HepG2 (cell line): ENCODE data around the gene STOML2. TPM values are rescaled to one million over a fixed set of nuclear protein-coding genes. Genes with fewer than 3 reads are reported as not detected.

Experiments
- CHD2 ChIP-seq: IDR thresholded peaks from 2 replicates; pipeline ENCODE4 v1.6.1; 2011; ENCODE audit warnings: low read depth, low read length, improper control_type of control experiment
- DNMT1 ChIP-seq: sonication (generic); formaldehyde crosslinking; IDR thresholded peaks from 2 replicates; pipeline ENCODE4 v1.5.1; 2020; ENCODE audit warnings: mild to moderate bottlenecking, missing genetic modification reagents
- KDM1A ChIP-seq: IDR thresholded peaks from 2 replicates; pipeline ENCODE4 v1.6.1; 2016; ENCODE audit warnings: missing compliant biosample characterization
- KLF16 ChIP-seq, 2 experiments: sonication (generic) in 1 of 2; formaldehyde crosslinking in 1 of 2; IDR thresholded peaks; 2 replicates each; pipeline versions ENCODE4 v1.6.1 to v1.8.0; 2016 to 2023; ENCODE audit warnings: missing genetic modification reagents in 2 of 2, missing compliant biosample characterization in 1 of 2
- MATR3 ChIP-seq: sonication (generic); formaldehyde crosslinking; IDR thresholded peaks from 2 replicates; pipeline ENCODE4 v1.4.0; 2020; ENCODE audit warnings: missing genetic modification reagents
- NCOA1 ChIP-seq: sonication (generic); formaldehyde crosslinking; IDR thresholded peaks from 2 replicates; pipeline ENCODE4 v1.9.0; 2021; ENCODE audit warnings: missing genetic modification reagents
- PITX1 ChIP-seq: sonication (generic); formaldehyde crosslinking; IDR thresholded peaks from 2 replicates; pipeline ENCODE4 v1.5.1; 2020; ENCODE audit warnings: mild to moderate bottlenecking, missing genetic modification reagents
- RELA ChIP-seq: sonication (generic); formaldehyde crosslinking; IDR thresholded peaks from 2 replicates; pipeline ENCODE4 v1.4.0; 2020; ENCODE audit warnings: missing genetic modification reagents
- SOX5 ChIP-seq: IDR thresholded peaks from 2 replicates; pipeline ENCODE4 v1.6.1; 2016; ENCODE audit warnings: borderline replicate concordance
- ZBTB1 ChIP-seq: sonication (generic); formaldehyde crosslinking; IDR thresholded peaks from 2 replicates; pipeline ENCODE4 v1.4.0; 2020; ENCODE audit warnings: missing genetic modification reagents, borderline replicate concordance
- ZKSCAN5 ChIP-seq: sonication (generic); formaldehyde crosslinking; IDR thresholded peaks from 2 replicates; pipeline ENCODE4 v1.5.1; 2020; ENCODE audit warnings: mild to moderate bottlenecking, missing genetic modification reagents
- ZNF224 ChIP-seq: sonication (generic); formaldehyde crosslinking; IDR thresholded peaks from 2 replicates; pipeline ENCODE4 v1.5.0; 2020; ENCODE audit warnings: mild to moderate bottlenecking, missing genetic modification reagents
- ZNF33B ChIP-seq: sonication (generic); formaldehyde crosslinking; IDR thresholded peaks from 2 replicates; pipeline ENCODE4 v1.5.1; 2020; ENCODE audit warnings: mild to moderate bottlenecking, missing genetic modification reagents
- ZNF562 ChIP-seq: sonication (generic); formaldehyde crosslinking; IDR thresholded peaks from 2 replicates; pipeline ENCODE4 v1.8.0; 2022; ENCODE audit warnings: missing genetic modification reagents, borderline replicate concordance
- polyA plus RNA-seq, 8 experiments: library from polyadenylated mRNA; depleted of rRNA in 3 of 8; stranded (reverse) in 7 of 8; unstranded in 1 of 8; fragments of >200 nt; fragmentation: Illumina TruSeq in 4 of 8; extraction: Trizol in 4 of 8; gene quantifications; 2 replicates each; pipeline versions ENCODE4 v1.2.1 to v1.2.3, GENCODE V29; 2011 to 2016; ENCODE audit warnings: low read depth in 4 of 8, missing spikeins in 1 of 8, mixed read lengths in 1 of 8; ENCODE audit not compliant: insufficient read depth in 1 of 8
- total RNA-seq, 5 experiments: library from RNA; depleted of rRNA; stranded (reverse); fragments of >200 nt; fragmentation: Illumina TruSeq; extraction: Trizol; gene quantifications; 2 replicates each; pipeline ENCODE4 v1.2.3, GENCODE V29; 2016; ENCODE audit warnings: low read depth in 1 of 5
- TF ChIP-seq, protein P1 (sequence below): sonication (generic); formaldehyde crosslinking; IDR thresholded peaks from 2 replicates; pipeline ENCODE4 v1.5.0; 2020; ENCODE audit warnings: missing genetic modification reagents
- TF ChIP-seq, protein P2 (sequence below): IDR thresholded peaks from 2 replicates; pipeline ENCODE4 v1.6.1; 2016; ENCODE audit warnings: low read depth, control low read depth
- TF ChIP-seq, protein P3 (sequence below): sonication (generic); formaldehyde crosslinking; conservative IDR thresholded peaks from 2 replicates; pipeline ENCODE4 v1.4.0; 2020; ENCODE audit warnings: missing genetic modification reagents
- TF ChIP-seq, protein P4 (sequence below): sonication (generic); formaldehyde crosslinking; IDR thresholded peaks from 2 replicates; pipeline ENCODE4 v1.5.0; 2020; ENCODE audit warnings: mild to moderate bottlenecking, missing genetic modification reagents
- TF ChIP-seq, protein P5 (sequence below): IDR thresholded peaks from 2 replicates; pipeline ENCODE4 v1.6.1; 2016; ENCODE audit warnings: missing biosample characterization, missing genetic modification reagents, low read depth
- TF ChIP-seq, protein P6 (sequence below): IDR thresholded peaks from 2 replicates; pipeline ENCODE4 v1.6.1; 2016

Gene STOML2
- total and polyA plus RNA-seq, 2 of the 13 experiments (the other 11 are each of a cell fraction or from before 2014, with no cell fraction given): 245 to 250 TPM

DNA sequence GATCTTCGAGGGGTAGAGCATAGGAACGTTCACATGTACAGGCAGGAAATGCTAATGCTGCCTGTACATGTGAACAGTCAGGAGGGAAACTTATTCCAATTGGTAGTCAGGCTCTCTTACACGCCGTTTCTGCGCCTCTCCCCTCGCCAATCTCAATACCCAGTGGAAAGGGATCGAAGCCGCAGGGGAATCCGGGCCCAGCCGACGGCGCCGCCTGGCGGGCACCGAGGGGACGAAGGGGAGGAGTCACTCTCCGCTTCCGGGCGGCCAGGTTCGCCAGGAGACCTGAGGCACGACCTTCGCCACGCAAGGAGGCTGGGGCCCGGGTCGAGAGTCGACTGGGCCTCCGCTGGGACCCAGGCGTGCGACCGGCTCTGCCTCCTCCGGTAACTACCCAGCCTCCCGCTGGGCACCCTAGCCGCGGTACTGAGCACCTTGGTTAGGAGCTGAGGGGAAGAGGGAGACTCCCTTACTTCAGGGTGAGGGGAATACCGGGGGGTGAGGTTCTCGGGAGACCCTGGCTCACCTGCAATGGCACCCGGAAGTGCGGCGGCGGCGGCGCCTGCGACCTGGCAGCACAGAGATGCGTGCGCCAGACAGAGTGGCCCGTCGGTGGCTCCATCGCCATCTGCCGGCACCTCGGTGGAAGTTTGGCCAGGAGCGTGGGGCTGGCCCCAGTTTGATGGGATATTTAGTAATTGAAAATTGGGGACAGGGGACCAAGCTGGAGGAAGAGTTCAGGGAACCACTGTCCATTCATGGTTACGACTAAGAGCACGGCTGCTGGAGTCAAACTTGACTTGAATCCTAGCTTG is 6.7 kb downstream of the STOML2 start, which contains the start of gene PIGO (continued):
- TF ChIP-seq, protein P1, sequence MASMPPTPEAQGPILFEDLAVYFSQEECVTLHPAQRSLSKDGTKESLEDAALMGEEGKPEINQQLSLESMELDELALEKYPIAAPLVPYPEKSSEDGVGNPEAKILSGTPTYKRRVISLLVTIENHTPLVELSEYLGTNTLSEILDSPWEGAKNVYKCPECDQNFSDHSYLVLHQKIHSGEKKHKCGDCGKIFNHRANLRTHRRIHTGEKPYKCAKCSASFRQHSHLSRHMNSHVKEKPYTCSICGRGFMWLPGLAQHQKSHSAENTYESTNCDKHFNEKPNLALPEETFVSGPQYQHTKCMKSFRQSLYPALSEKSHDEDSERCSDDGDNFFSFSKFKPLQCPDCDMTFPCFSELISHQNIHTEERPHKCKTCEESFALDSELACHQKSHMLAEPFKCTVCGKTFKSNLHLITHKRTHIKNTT (CRISPR knock-in tag): no peak
- TF ChIP-seq ZNF562 (CRISPR knock-in tag) (no peak), NCOA1 (CRISPR knock-in tag) (no peak; the same call in 1 of the 2 replicates), ZNF33B (peak; percentile 78), KLF16 (CRISPR knock-in tag; IDR thresholded peaks at IDR 0.05) (peak in 1 of 2 experiments; percentile 91; a peak in 2 of 4 replicates), ZBTB1 (CRISPR knock-in tag) (no peak), ZKSCAN5 (CRISPR knock-in tag) (0 out of 2 replicates have a peak, but pooled peaks have one; percentile 55), PITX1 (CRISPR knock-in tag) (peak; percentile 77), SOX5 (CRISPR knock-in tag) (peak; percentile 18; the same call in 1 of the 2 replicates), CHD2 (peak; percentile 61), RELA (CRISPR knock-in tag) (peak; percentile 79; the same call in 1 of the 2 replicates), DNMT1 (CRISPR knock-in tag) (no peak), MATR3 (CRISPR knock-in tag) (no peak), KDM1A (CRISPR knock-in tag) (0 out of 2 replicates have a peak, but pooled peaks have one; percentile 40), ZNF224 (peak; percentile 83; the same call in 1 of the 2 replicates)
- TF ChIP-seq, protein P2, sequence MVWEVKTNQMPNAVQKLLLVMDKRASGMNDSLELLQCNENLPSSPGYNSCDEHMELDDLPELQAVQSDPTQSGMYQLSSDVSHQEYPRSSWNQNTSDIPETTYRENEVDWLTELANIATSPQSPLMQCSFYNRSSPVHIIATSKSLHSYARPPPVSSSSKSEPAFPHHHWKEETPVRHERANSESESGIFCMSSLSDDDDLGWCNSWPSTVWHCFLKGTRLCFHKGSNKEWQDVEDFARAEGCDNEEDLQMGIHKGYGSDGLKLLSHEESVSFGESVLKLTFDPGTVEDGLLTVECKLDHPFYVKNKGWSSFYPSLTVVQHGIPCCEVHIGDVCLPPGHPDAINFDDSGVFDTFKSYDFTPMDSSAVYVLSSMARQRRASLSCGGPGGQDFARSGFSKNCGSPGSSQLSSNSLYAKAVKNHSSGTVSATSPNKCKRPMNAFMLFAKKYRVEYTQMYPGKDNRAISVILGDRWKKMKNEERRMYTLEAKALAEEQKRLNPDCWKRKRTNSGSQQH (CRISPR knock-in tag): peak; percentile 81; the same call in 1 of the 2 replicates
- TF ChIP-seq, protein P3, sequence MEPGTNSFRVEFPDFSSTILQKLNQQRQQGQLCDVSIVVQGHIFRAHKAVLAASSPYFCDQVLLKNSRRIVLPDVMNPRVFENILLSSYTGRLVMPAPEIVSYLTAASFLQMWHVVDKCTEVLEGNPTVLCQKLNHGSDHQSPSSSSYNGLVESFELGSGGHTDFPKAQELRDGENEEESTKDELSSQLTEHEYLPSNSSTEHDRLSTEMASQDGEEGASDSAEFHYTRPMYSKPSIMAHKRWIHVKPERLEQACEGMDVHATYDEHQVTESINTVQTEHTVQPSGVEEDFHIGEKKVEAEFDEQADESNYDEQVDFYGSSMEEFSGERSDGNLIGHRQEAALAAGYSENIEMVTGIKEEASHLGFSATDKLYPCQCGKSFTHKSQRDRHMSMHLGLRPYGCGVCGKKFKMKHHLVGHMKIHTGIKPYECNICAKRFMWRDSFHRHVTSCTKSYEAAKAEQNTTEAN (CRISPR knock-in tag): no peak
- TF ChIP-seq, protein P4, sequence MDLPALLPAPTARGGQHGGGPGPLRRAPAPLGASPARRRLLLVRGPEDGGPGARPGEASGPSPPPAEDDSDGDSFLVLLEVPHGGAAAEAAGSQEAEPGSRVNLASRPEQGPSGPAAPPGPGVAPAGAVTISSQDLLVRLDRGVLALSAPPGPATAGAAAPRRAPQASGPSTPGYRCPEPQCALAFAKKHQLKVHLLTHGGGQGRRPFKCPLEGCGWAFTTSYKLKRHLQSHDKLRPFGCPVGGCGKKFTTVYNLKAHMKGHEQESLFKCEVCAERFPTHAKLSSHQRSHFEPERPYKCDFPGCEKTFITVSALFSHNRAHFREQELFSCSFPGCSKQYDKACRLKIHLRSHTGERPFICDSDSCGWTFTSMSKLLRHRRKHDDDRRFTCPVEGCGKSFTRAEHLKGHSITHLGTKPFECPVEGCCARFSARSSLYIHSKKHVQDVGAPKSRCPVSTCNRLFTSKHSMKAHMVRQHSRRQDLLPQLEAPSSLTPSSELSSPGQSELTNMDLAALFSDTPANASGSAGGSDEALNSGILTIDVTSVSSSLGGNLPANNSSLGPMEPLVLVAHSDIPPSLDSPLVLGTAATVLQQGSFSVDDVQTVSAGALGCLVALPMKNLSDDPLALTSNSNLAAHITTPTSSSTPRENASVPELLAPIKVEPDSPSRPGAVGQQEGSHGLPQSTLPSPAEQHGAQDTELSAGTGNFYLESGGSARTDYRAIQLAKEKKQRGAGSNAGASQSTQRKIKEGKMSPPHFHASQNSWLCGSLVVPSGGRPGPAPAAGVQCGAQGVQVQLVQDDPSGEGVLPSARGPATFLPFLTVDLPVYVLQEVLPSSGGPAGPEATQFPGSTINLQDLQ (CRISPR knock-in tag): peak; percentile 94
- TF ChIP-seq, protein P5, sequence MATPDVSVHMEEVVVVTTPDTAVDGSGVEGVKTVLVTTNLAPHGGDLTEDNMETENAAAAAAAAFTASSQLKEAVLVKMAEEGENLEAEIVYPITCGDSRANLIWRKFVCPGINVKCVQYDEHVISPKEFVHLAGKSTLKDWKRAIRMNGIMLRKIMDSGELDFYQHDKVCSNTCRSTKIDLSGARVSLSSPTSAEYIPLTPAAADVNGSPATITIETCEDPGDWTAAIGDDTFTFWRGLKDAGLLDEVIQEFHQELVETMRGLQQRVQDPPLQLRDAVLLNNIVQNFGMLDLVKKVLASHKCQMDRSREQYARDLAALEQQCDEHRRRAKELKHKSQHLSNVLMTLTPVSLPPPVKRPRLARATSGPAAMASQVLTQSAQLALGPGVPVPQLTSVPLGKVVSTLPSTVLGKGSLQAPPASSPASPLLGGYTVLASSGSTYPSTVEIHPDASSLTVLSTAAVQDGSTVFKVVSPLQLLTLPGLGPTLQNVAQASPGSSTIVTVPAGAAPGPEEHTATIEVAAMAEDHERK (CRISPR knock-in tag): peak; percentile 67
- TF ChIP-seq, protein P6, sequence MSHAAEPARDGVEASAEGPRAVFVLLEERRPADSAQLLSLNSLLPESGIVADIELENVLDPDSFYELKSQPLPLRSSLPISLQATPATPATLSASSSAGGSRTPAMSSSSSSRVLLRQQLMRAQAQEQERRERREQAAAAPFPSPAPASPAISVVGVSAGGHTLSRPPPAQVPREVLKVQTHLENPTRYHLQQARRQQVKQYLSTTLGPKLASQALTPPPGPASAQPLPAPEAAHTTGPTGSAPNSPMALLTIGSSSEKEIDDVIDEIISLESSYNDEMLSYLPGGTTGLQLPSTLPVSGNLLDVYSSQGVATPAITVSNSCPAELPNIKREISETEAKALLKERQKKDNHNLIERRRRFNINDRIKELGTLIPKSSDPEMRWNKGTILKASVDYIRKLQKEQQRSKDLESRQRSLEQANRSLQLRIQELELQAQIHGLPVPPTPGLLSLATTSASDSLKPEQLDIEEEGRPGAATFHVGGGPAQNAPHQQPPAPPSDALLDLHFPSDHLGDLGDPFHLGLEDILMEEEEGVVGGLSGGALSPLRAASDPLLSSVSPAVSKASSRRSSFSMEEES (CRISPR knock-in tag): peak; percentile 44; the same call in 1 of the 2 replicates
